K562 treated with DMSO at 1 percent for 4 hours (cell line): ENCODE data around the gene FAM228B. TPM values are rescaled to one million over a fixed set of nuclear protein-coding genes. Genes with fewer than 3 reads are reported as not detected.

Source experiments
- total RNA-seq: library from RNA; unstranded; fragments of 300-600 nt; gene quantifications from 2 replicates; pipeline ENCODE4 v1.2.3, GENCODE V29; 2022; ENCODE audit not compliant: insufficient read depth

The FAM228B gene
- total RNA-seq, result 3.3 and 6.8 TPM in 2 replicates

GRCh38 chr2:24123195-24123921, at the start of gene FAM228B, which contains the start of gene PFN4:
Gene FAM228B (plus strand): TSS chr2:24123469. CDS start chr2:24124362, 893 bp downstream.
Gene PFN4 (minus strand): TSS chr2:24123334. CDS start chr2:24122535, 799 bp downstream.

GRCh38 chr2:24075915-24076848, 47.1 kb upstream of the FAM228B start, which contains the start of gene SF3B6:
Gene SF3B6 (minus strand): TSS chr2:24076326. CDS start chr2:24076229, 97 bp downstream.

GRCh38 chr2:24084386-24085199, 38.7 kb upstream of the FAM228B start, which contains the start of gene TP53I3:
Gene TP53I3 (minus strand): TSS chr2:24084834. CDS start chr2:24084326, 508 bp downstream.

DNA sequence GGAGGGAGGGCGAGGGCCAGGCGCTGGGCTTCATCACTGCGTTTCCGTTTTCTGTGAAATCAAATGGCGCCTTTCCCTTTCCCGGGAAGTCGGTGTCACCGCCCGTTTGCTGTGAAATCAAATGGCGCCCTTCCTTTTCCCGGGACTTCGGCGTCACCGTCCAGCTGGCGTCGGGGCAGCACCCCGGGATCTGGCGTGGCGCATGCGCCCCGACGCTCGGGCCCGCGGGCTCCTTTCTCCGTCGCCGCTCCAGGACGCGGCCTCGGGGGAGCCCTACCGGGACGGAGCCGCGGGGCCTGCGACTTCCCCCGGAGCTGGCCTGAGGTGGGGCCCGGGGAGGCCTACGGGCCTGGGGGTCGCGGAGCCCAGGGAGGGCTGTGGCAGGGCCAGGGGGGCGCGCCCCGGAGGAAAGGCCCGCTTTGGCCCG, 51.6 kb downstream of the FAM228B start, which contains the start of gene FAM228A:
FAM228A (plus strand) TSS at position 203 of the 427 bp plus-strand sequence. CDS start 428 bp downstream, outside the sequence.

Other genes starting within 250 kb of the FAM228B start
- 6.0 and 10.9 TPM in 2 replicates for gene ATAD2B, start 196.3 kb upstream of the FAM228B start, total RNA-seq
- 8.2 and 10.2 TPM in 2 replicates for gene UBXN2A, start 183.0 kb upstream of the FAM228B start, total RNA-seq
- 6.5 and 12.6 TPM in 2 replicates for gene MFSD2B, start 113.4 kb upstream of the FAM228B start, total RNA-seq
- gene WDCP, start 76.1 kb upstream of the FAM228B start, total RNA-seq, result 8.7 and 12.1 TPM in 2 replicates
- 4.0 and 5.0 TPM in 2 replicates for gene FKBP1B, start 73.7 kb upstream of the FAM228B start, total RNA-seq
- gene SF3B6, start 47.1 kb upstream of the FAM228B start, total RNA-seq, result 150 and 167 TPM in 2 replicates
- gene TP53I3, start 38.6 kb upstream of the FAM228B start, total RNA-seq, result 10.4 and 19.7 TPM in 2 replicates
- not detected in 2 replicates for gene PFN4, start 135 bp upstream of the FAM228B start, total RNA-seq
- gene FAM228A, start 51.6 kb downstream of the FAM228B start, total RNA-seq, result not detected in 2 replicates
- 10.4 and 15.2 TPM in 2 replicates for gene ITSN2, start 237.1 kb downstream of the FAM228B start, total RNA-seq